Transverse colon (tissue), 4 donors: ENCODE measurements around the gene PUSL1.

ENCODE experiments used
- POLR2A ChIP-seq: fragments of 450-650 bp; IDR thresholded peaks from one replicate; pipeline ENCODE4 v1.6.1; 2016; ENCODE audit warnings: antibody characterized with exemption, mild to moderate bottlenecking, moderate library complexity
- POLR2AphosphoS5 ChIP-seq, 3 donors: sonication (generic); formaldehyde crosslinking; IDR thresholded peaks; one replicate each; pipeline ENCODE4 v1.6.1; 2016; ENCODE audit warnings: antibody characterized with exemption in 3 of 3
- TF ChIP-seq, protein P1 (sequence below), 5 experiments: fragments of 200-600 bp in 3 of 5; fragments of 450-650 bp in 2 of 5; sonication (generic) in 3 of 5; IDR thresholded peaks; 1 replicate in 2 of 5; 2 replicates in 3 of 5; pipeline ENCODE4 v1.5.1; 2016 to 2017; ENCODE audit warnings: antibody characterized with exemption in 5 of 5, inconsistent platforms in 3 of 5, mild to moderate bottlenecking in 2 of 5, moderate library complexity in 1 of 5

GRCh38 chr1:1319646-1319941 lies 11.2 kb downstream of the PUSL1 start:
- TF ChIP-seq, protein P1, sequence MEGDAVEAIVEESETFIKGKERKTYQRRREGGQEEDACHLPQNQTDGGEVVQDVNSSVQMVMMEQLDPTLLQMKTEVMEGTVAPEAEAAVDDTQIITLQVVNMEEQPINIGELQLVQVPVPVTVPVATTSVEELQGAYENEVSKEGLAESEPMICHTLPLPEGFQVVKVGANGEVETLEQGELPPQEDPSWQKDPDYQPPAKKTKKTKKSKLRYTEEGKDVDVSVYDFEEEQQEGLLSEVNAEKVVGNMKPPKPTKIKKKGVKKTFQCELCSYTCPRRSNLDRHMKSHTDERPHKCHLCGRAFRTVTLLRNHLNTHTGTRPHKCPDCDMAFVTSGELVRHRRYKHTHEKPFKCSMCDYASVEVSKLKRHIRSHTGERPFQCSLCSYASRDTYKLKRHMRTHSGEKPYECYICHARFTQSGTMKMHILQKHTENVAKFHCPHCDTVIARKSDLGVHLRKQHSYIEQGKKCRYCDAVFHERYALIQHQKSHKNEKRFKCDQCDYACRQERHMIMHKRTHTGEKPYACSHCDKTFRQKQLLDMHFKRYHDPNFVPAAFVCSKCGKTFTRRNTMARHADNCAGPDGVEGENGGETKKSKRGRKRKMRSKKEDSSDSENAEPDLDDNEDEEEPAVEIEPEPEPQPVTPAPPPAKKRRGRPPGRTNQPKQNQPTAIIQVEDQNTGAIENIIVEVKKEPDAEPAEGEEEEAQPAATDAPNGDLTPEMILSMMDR (IDR thresholded peaks at IDR 0.05), result no peak
- TF ChIP-seq POLR2AphosphoS5 (IDR thresholded peaks at IDR 0.05) (no peak), POLR2A (no peak)
